K562 (cell line): Measurements from ENCODE around the gene XPO6. TPM values are rescaled to one million over a fixed set of nuclear protein-coding genes. Genes with fewer than 3 reads are reported as not detected.

ENCODE experiments used
- ATAC-seq: fragments of 200-7000 bp; cut with Tn5 transposase; 3 replicates; pipeline ENCODE4 v1.9.1; 2020; ENCODE audit warnings: moderate library complexity
- BruUV-seq: library from RNA; stranded (reverse); fragments of 400-500 nt; replicated peaks from 2 replicates; lab custom pipeline; 2021; lab: Mats Ljungman, UMichigan
- CTCF ChIA-PET: fragments of 300-600 bp; formaldehyde crosslinking; extraction: SDS; loops from one replicate; lab custom pipeline; 2021; ENCODE audit warnings: low intra/inter-chr PET ratio; lab: Yijun Ruan, JAX
- POLR2A ChIA-PET: fragments of 300-600, 350-650 bp; sonication (Branson Sonifier 250); formaldehyde crosslinking; extraction: SDS; loops from one replicate; lab custom pipeline; 2021; ENCODE audit warnings: antibody characterized with exemption, inconsistent platforms; lab: Yijun Ruan, JAX
- DNase-seq, 4 experiments: peaks; one replicate each; pipeline versions ENCODE4 v3.0.0 to v3.0.0-alpha.2; 2011 to 2018; ENCODE audit warnings: low spot score in 3 of 4, mixed read lengths in 3 of 4; ENCODE audit errors: extremely low read depth in 1 of 4
- FAIRE-seq: peaks from 2 replicates; lab custom pipeline; 2011; peaks lifted over from hg19 to GRCh38; lab: Jason Lieb, UNC
- H2AFZ ChIP-seq: 2 replicates; pipeline ENCODE4 v1.6.0; 2011; ENCODE audit warnings: low read depth, low read length, control low read depth, inconsistent platforms
- H3K27ac ChIP-seq: fragments of 200-600 bp; 3 replicates; pipeline ENCODE4 v1.8.0; 2011; ENCODE audit warnings: low read depth, mild to moderate bottlenecking, control low read depth, inconsistent platforms, low read length, moderate library complexity, mixed read lengths; ENCODE audit errors: extremely low read depth
- H3K27me3 ChIP-seq, 2 experiments: fragments of 300-600 bp in 1 of 2; 2 replicates in 1 of 2; 3 replicates in 1 of 2; pipeline versions ENCODE4 v1.6.0 to v1.8.0; 2011; ENCODE audit warnings: inconsistent platforms in 2 of 2, low read length in 2 of 2, mild to moderate bottlenecking in 1 of 2, mixed read lengths in 1 of 2, moderate library complexity in 1 of 2; ENCODE audit not compliant: control insufficient read depth in 2 of 2, insufficient read depth in 2 of 2
- H3K36me3 ChIP-seq: fragments of 300-600 bp; 3 replicates; pipeline ENCODE4 v1.8.0; 2011; ENCODE audit warnings: mild to moderate bottlenecking, low read length, inconsistent platforms; ENCODE audit not compliant: control insufficient read depth, insufficient read depth
- H3K4me1 ChIP-seq, 2 experiments: fragments of 200-600 bp in 1 of 2; replicated peaks in 1 of 2; 2 replicates in 1 of 2; 3 replicates in 1 of 2; pipeline versions ENCODE4 v1.5.1 to v1.8.0; 2011; ENCODE audit warnings: inconsistent platforms in 2 of 2, low read length in 2 of 2, mild to moderate bottlenecking in 1 of 2, mixed read lengths in 1 of 2, moderate library complexity in 1 of 2; ENCODE audit not compliant: control insufficient read depth in 2 of 2, insufficient read depth in 2 of 2
- H3K4me2 ChIP-seq: 2 replicates; pipeline ENCODE4 v1.6.1; 2011; ENCODE audit warnings: low read length, control low read depth, inconsistent platforms, mixed read lengths; ENCODE audit not compliant: insufficient read depth
- H3K4me3 ChIP-seq: fragments of 200-600 bp; sonication (generic), shearing (Covaris generic); 2 replicates; pipeline ENCODE4 v1.5.1; 2016; ENCODE audit warnings: control low read depth, inconsistent platforms
- H3K79me2 ChIP-seq: fragments of 200-600 bp; 3 replicates; pipeline ENCODE4 v1.8.0; 2011; ENCODE audit warnings: low read length, inconsistent platforms; ENCODE audit not compliant: control insufficient read depth, insufficient read depth
- H3K9ac ChIP-seq, 2 experiments: 2 replicates each; pipeline versions ENCODE4 v1.6.0 to v1.6.1; 2011; ENCODE audit warnings: low read depth in 2 of 2, low read length in 2 of 2, control low read depth in 1 of 2, inconsistent platforms in 1 of 2, mild to moderate bottlenecking in 1 of 2, mixed read lengths in 1 of 2; ENCODE audit not compliant: insufficient read depth in 1 of 2
- H3K9me1 ChIP-seq: one replicate; pipeline ENCODE4 v1.6.0; 2011; ENCODE audit warnings: inconsistent platforms, mild to moderate bottlenecking, low read length, moderate library complexity; ENCODE audit not compliant: control insufficient read depth, insufficient read depth
- H3K9me3 ChIP-seq: replicated peaks from 2 replicates; pipeline ENCODE4 v1.5.1; 2011; ENCODE audit warnings: low read depth, low read length, inconsistent platforms; ENCODE audit not compliant: control insufficient read depth, insufficient read depth
- H4K20me1 ChIP-seq: replicated peaks from 2 replicates; pipeline ENCODE4 v1.6.1; 2011; ENCODE audit warnings: low read length, inconsistent platforms, mixed read lengths; ENCODE audit not compliant: control insufficient read depth, insufficient read depth
- CCNT2 ChIP-seq: IDR thresholded peaks from 2 replicates; pipeline ENCODE4 v1.6.1; 2011; ENCODE audit warnings: borderline replicate concordance, low read depth, mild to moderate bottlenecking, moderate library complexity, mixed read lengths, low read length; ENCODE audit not compliant: insufficient read length; ENCODE audit errors: extremely low read depth
- ZC3H8 ChIP-seq: fragments of 450-650 bp; IDR thresholded peaks from 2 replicates; pipeline ENCODE4 v1.6.1; 2017
- ZNF121 ChIP-seq: sonication (generic); formaldehyde crosslinking; conservative IDR thresholded peaks from 2 replicates; pipeline ENCODE4 v1.8.0; 2022; ENCODE audit warnings: missing genetic modification reagents
- WGBS: fragments of 100-300 bp; shearing (Covaris generic); methylation state at CpG from one replicate; pipeline ENCODE4 v1.1.6; 2016; ENCODE audit warnings: low coverage, mixed read lengths; ENCODE audit not compliant: insufficient coverage; ENCODE audit errors: missing lambda C conversion rate; 5-methylcytosine and 5-hydroxymethylcytosine counted together
- in situ Hi-C: fragments of 300-500 bp; cut with MboI; formaldehyde crosslinking; loops from 4 replicates; pipeline ENCODE4 v1.15.0; 2018; ENCODE audit warnings: inconsistent platforms, mixed read lengths
- intact Hi-C: fragments of 100-400 bp; cut with micrococcal nuclease; formaldehyde crosslinking; loops from 2 replicates; pipeline ENCODE4 v1.14.2; 2022
- polyA plus RNA-seq, 8 experiments: library from polyadenylated mRNA; depleted of rRNA in 4 of 8; stranded (reverse) in 5 of 8; unstranded in 3 of 8; fragments of >200 nt; fragmentation: Nextera tagmentation in 2 of 8; fragmentation: Illumina TruSeq in 1 of 8; extraction: Ambion mirVana in 2 of 8; extraction: Trizol in 1 of 8; gene quantifications; 2 replicates each; pipeline versions ENCODE4 v1.2.1 to v1.2.3, GENCODE V29; 2011 to 2014; ENCODE audit warnings: inconsistent platforms in 1 of 8, missing spikeins in 1 of 8
- total RNA-seq, 7 experiments: library from RNA; depleted of rRNA in 6 of 7; stranded (reverse); fragments of >200 nt in 6 of 7; fragmentation: Illumina TruSeq in 2 of 7; extraction: Trizol in 2 of 7; gene quantifications; 2 replicates each; pipeline versions ENCODE4 v1.2.1 to v1.2.3, GENCODE V29; 2011 to 2021; ENCODE audit warnings: low replicate concordance in 1 of 7

XPO6 gene
- total and polyA plus RNA-seq, 9 of the 15 experiments (the other 6 are each of a cell fraction or from before 2014, with no cell fraction given) = 11.2 to 196 (median 119) TPM

DNA sequence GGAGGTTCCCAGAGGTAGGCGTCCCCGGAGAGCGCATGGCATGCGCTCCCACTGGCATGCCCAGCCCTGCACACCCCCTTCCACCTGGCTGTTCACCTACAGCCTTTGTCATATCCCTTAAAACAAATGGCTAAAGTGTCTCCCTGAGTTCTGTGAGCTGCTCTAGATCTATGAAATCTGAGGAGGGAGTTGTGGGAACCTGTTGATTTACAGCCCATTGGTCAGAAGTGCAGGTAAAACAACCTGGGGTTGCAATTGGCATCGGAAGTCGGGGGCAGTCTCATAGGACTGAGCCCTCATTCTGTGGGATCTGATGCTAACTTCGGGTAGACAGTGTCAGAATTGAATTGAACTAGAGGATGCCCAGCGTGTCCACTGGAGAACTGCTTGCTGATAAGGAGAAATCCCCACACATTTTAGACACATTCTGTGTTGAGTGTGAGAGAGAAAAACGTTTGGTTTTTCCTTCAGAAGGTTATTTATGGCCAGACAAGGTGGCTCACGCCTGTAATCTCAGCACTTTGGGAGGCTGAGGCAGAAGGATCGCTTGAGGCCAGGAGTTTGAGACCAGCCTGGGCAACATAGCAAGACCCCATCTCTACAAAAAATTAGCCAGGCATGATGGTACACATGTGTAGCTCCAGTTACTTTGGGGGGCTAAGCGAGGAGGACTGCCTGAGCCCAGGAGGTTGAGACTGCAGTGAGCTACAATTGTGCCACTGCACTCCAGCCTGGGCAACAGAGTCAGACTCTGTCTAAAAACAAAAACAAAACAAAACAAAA, 126.2 kb downstream of the XPO6 start:
- intact Hi-C loops (no loop called here), in situ Hi-C loops (no loop called here)
- ChIA-PET CTCF (no interaction called here), POLR2A (interaction anchor here (0.6 to 1.5 kb wide), 2 partner anchors 8 to 1704 kb away, joined by 3 to 5 read pairs; no protein-coding TSS in a partner anchor)
- no peaks in the 10 kb centered on the region; a peak in 1 of 5 replicates for H3K27me3 ChIP-seq
- DNase-seq (no peak), FAIRE-seq (no peak), ATAC-seq (no peak)
- H3K9me1 ChIP-seq = no peaks in the 10 kb centered on the region
- no peaks in the 10 kb centered on the region for H3K36me3 ChIP-seq
- H3K4me1 ChIP-seq = peaks cover 6 to 18% of the 10 kb centered on the region in 2 experiments; a peak in 4 of 5 replicates
- H3K79me2 ChIP-seq = no peaks in the 10 kb centered on the region
- no peak overlapping the region for H2AFZ ChIP-seq
- no peak for TF ChIP-seq ZC3H8
- peak; percentile 92 for TF ChIP-seq ZNF121
- H3K27ac ChIP-seq = no peak overlapping the region
- H3K9ac ChIP-seq = no peak overlapping the region
- no peak overlapping the region for H3K4me3 ChIP-seq
- no peaks in the 10 kb centered on the region for H3K9me3 ChIP-seq
- H3K4me2 ChIP-seq = no peak overlapping the region
- 31% methylated on average over 12 of the region's 12 CpGs for WGBS
- BruUV-seq = no TSS peak
- H4K20me1 ChIP-seq = peaks cover 4% of the 10 kb centered on the region; the same call in 1 of the 2 replicates

- intact Hi-C loops = no loop called here
- ChIA-PET POLR2A (interaction anchor here (1.5 kb wide), 1 partner anchor 9 kb away, joined by 5 read pairs; no protein-coding TSS in a partner anchor), CTCF (no interaction called here)
- no TSS peak for BruUV-seq
- Histone ChIP-seq H3K4me2 (no peak overlapping the region), H3K4me3 (no peak overlapping the region), H3K36me3 (no peaks in the 10 kb centered on the region), H2AFZ (no peak overlapping the region), H3K9me1 (no peaks in the 10 kb centered on the region), H3K9me3 (no peaks in the 10 kb centered on the region), H3K79me2 (no peaks in the 10 kb centered on the region), H3K27ac (no peak overlapping the region), H3K27me3 (peaks cover 2 to 6% of the 10 kb centered on the region in 2 experiments; a peak in 2 of 5 replicates), H3K9ac (no peak overlapping the region), H3K4me1 (peaks cover 6 to 18% of the 10 kb centered on the region in 2 experiments; a peak in 4 of 5 replicates), H4K20me1 (peaks cover 3% of the 10 kb centered on the region; the same call in 1 of the 2 replicates)
- WGBS = 57% methylated on average over 6 of the region's 6 CpGs
- peak; percentile 64 for TF ChIP-seq ZNF121
- TF ChIP-seq CCNT2 = no peak
- no peak for FAIRE-seq
- in situ Hi-C loops = no loop called here
- no peak for DNase-seq
- no peak for ATAC-seq
Observed at GRCh38 chr16:28084209-28084608, 127.6 kb downstream of the XPO6 start.
